Stimulated activated CD4-positive, alpha-beta T cell treated with anti-CD3 and anti-CD28 coated beads, Interleukin-1b, Interleukin-23, amount 100 ng/mL, for 1 hour (primary cell): ENCODE measurements around the gene FHDC1.

ENCODE experiments used
- DNase-seq, 2 donors: peaks; one replicate each; pipeline ENCODE4 v3.0.0-alpha.2; 2020; ENCODE audit warnings: low read depth in 2 of 2

Gene FHDC1

DNA sequence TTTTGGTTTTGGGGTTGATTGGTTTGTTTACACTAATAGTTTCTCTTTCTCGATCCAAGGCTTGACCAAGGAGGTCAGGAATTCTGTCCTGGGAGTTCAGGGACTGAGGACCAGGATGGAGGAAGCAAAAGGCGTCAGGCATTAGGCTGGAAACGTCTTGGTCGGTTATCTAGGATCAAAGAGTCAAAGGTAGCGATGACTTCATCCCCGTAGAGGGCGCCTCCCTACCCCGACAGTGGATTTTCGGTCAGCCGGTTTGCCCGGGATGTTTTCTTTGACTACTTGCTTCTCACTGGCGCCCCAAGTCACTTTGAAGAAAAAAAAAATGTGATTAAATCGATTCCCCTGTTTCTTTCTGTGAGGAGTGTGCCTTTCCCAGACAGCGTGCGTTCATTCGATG, 980 bp upstream of the FHDC1 start:
- DNase-seq: no peak

DNA sequence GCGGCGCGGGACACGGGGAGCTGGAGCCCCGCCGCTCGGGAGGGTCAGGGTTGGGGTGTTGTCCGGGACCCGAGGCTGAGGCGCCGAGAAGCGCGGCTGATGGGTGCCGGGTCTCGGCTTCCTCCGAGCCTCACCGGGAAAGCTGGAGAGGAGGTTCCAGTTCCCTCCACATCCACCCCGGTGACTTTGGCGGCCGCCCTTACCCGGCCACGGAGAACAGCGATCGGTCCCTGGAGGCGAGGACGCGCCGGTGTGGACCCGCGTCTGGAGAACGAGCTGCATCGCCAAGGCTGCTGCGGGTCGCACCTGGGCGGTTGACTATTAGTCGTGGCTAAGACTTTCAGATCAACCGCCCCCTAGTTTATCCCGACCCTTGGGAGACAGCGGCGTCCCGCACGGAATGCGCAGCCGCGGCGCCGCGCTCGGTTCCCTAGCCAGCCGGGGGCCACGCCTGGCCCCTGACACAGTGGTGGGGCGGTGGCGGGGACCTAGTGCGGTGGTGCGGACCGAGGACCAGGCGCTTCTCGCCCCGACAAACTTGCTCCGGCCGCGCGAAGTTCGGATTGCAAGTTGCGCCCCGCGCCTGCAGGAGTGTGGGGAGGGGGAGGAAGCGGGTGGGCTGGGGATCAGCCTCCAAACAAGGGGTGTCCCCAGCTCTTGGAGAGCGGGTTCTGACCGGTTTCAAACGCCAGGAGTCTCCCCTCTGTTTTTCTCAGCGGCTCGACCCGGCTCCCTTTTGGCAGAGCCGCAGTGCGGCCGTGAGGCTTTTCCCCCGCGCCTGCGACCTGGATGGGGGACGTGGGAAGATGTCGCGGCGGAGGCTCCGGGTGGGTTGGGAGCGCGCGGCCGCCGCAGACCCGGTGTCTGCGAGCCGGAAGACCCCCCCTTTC, 568 bp downstream of the FHDC1 start:
- no peak for DNase-seq

DNA sequence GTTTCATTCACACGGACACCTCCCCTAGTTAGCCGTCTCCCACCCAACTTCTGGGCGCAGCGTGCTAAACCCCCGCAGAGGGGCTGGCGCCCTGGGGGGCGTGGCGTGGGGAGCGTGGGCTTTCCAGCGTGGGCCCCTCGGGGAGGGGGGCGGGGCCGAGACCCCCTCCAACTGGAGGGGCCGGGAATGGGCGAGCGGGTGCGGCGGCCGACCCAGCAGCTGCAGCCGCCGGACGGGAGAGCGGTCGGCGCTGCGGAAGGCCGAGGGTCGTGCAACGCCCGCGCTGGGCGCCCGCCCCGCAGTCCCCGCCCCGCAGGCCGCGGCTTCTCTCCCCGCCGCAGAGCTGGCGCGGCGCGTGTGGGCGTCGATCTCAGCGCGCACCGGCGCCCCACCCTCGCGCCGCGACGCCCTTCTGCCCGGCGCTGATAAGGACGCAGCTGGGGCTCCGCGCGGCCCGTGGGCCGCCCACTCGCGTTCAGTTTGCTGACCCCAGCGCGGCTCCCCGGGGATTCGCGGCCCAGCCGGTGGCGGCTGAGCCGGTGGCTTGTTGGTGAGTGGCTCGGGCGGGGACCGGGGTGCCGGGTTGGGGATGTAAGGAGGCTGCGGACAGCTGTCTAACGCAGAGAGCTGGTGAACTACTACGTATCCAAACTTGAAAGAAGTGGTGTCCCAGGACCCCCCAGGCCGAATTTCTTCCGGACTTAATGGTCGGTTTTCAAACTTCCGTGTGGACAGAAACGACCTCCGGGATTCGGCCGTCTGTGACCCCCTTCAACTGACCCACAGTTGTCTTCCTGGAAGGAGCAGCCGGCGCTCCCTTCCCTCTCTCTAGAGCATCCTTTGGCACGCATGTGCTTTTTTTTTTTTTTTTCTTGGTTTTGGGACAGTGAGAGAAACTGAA, 1.5 kb downstream of the FHDC1 start:
- DNase-seq: no peak

DNA sequence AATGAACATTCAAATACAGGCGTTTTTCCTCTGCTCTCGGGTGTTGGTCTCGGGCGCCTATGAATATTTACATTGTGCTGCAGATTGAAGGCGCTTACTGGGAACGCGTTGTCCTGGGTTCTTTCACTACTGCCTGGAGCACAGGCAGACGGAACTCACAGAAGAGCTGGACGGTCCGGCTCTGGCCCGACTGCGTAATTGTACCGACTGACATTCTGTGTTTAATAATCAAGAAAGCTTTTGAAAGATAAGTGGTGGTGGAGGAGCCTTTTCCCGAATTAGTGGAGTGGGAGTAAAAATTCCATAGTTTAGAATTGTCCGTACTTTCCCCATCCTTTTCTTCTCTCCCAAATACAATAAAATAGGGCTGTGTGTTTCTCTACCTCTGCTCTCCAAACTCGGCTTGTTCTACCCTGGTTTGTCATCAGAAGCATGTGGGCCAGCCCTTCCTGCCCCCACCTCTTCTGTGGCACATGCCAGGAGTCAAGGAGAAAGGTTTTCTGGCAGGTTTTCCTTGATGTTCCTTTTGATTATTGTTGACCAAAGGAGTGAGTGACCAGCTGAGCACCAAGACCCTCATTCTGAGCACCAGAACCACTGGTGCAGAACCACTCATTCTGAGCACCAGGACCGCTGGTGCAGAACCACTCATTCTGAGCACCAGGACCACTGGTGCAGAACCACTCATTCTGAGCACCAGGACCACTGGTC, 2.3 kb downstream of the FHDC1 start:
- no peak for DNase-seq

DNA sequence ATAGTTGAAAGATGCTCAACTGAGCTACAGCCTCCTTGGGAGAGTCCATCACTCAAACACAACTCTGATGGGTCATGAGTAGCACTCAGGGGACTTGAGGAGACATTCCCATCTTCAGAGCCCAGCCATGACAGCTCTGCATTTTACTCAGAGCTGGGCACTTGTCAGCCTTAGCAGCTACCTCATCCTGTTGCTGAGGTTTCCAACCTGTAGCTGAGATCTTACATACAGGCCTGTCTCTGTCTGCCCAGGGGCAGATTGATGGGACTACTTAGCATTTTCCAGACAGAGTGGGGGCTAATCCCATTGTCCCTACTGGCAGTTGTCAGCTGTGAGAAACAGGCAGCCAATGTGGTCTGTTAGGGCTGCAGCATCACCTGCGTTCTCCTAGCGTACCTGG, 3.5 kb downstream of the FHDC1 start:
- DNase-seq: no peak

DNA sequence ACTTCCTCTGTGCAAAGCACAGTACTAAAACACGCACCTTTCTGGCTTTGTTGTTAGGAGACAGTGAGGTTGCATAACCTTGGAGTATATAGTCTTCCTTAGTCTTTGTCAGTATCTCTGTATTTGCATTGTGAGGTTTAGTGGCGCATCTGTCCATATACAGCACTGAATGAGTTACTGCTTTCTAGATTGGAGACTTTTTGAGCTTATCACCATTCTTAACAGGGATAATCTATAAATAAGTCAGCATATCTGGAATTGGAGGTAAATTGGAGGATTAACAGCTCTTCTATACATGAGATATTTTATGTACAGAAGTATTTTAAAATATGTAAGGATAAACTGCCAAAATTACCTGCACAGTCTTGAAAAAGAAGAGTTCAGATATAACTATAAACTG, 4.3 kb downstream of the FHDC1 start:
- no peak for DNase-seq

DNA sequence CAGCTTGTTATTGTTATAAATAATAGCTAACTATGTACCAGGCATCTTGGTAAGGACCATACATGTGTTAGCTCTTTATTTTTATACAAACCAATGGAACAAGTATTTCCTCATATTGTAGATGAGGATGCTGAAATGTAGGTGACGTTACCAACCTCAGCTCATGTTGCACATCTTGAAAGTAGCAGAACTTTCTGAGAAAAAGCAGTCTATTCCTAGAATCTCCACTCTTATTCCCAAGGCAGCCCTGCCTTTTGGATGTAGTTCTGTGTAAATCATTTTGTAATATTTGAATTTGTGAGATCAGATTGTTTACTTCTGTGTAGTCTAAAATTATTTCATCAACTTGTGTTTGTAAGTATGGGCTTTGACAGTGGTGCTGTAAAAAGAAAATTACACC, 5.3 kb downstream of the FHDC1 start:
- no peak for DNase-seq

DNA sequence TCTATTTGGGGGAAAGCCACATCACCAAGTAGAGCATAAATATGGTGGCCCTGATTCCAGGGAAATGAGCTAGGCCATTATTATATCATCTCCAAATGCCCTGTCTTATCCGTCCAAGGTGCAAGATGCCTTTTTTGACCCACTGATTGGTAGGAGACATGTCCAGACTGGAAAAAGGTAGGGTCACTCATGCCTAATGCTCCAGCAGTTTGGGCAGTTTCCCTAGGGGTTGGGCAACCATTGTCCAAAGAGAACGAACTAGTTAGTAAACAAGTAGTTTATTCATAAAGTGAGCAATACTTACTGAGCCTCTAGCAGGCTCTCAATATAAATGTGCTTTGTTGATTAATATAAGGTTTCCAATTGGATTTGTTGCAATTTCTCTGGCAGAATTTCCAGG, 6.2 kb downstream of the FHDC1 start:
- no peak for DNase-seq

DNA sequence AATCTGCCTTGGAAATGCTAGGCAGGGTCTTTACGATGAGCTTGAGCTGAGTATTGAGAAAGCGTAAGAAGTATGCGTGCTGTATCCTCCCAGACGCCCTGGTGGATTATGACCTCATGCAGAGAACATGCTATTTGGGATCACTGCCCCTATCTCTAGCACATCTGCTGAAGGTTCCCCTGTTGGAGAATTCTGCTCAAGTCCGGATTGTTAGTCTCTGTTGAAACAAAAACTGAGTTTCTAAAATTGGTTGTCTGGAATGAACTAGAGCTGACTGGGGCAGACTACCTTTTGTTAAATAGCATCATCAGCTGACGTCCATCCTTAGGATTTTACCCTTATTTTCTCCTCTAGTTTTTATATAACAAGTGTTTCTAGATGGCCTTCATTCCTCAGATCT, 7.5 kb downstream of the FHDC1 start:
- DNase-seq: no peak

DNA sequence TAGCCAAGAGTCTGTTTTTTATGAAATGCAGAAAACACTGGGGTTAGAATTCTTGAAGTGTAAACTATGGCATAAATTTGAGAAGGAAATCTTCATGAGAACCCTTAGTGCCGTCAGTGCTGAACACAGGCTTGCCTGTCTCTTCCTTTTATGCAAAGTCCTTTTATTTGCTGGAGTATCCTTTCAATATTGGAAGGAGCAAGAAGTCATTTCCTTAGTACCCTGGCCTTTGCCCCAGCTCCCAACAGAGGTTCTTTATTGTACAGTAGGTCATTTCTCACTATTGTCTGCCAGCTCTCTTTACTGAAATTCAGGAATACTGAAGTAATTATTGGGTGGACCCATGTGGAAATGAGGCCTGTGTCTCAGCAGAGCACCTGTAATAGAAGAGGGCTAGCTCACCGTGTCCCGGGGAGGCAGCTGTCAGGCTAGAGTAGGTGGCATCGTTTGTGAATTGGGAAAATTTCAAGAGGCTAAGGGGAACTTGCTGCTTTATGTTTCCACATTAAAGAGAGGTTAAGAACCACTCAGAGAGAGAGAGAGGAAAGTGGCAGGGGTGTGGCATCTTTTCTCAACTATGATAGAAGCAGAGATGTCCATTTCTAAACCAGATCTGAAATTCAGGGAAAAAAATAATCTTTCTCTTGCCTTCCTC, 8.7 kb downstream of the FHDC1 start:
- no peak for DNase-seq

DNA sequence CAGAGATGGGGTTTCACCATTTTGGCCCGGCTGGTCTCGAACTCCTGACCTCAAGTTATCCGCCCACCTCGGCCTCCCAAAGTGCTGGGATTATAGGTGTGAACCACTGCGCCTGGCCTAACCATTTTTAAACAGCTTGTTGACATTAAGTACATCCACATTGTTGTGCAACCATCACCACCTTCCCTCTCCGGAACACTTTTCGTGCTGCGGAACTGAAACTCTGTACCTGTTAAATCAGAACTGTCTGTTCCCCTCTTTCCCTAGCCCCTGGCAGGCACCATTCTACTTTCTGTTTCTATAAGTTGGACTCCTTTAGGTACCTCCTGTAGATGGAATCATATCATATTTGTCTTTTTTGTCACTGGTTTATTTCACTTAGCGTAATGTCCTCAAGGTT, 9.5 kb downstream of the FHDC1 start:
- no peak for DNase-seq

DNA sequence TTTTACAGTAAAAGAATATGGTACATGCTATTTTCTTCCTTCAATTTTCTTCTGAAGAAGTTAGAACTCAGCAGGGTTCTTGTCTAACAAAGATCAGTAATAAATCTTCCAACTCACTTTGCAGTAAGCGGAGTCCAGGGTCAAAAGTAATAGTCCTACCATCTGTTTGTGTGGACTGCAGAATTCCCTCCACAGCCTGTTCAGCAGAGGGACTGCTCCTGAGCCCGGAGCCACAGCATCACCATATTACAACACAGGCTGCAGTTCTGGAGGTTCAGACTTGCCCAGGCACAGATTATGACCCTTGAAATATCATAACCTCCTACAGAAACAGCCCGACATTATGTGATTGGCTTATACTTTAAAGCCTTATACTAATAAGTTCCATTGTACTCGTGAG, 10.3 kb downstream of the FHDC1 start:
- no peak for DNase-seq

DNA sequence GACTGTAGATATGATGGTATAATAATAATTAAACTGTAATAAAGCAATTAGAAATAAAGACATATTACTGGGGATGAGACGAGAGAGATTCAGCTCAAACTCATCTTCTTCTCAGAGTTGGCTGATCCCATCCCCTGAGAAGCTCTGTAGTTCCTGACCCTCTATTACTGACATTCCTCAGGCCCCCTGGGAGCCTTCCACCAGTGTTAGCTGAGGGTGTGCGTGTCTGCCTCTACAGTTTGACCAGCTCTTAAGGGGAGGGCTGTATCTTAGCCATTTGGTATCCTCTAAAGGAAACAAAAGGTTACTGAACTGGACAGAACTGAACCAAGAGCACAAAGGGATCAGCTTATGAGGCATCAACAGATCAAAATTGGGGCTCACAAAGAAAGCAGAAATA, 11.2 kb downstream of the FHDC1 start:
- no peak for DNase-seq

DNA sequence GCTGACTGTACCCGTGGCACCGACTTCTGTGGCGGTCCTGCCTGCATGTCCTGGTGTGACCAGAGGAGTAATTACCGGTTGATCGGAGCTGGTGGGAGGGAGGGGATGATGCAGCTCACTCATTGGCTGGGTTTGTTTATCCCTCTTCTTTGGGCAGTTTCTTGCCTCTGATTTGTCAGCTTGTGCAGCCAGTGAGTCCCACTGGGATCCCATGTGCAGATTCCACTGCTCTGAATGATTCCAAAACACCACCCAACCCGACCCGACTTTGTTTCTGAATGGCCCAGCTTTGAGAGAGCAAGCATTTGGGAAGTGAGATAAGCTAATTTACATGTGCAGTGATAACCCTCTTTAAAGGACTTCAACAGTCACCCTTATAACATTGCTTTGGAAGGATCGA, 13.8 kb downstream of the FHDC1 start:
- DNase-seq: no peak

DNA sequence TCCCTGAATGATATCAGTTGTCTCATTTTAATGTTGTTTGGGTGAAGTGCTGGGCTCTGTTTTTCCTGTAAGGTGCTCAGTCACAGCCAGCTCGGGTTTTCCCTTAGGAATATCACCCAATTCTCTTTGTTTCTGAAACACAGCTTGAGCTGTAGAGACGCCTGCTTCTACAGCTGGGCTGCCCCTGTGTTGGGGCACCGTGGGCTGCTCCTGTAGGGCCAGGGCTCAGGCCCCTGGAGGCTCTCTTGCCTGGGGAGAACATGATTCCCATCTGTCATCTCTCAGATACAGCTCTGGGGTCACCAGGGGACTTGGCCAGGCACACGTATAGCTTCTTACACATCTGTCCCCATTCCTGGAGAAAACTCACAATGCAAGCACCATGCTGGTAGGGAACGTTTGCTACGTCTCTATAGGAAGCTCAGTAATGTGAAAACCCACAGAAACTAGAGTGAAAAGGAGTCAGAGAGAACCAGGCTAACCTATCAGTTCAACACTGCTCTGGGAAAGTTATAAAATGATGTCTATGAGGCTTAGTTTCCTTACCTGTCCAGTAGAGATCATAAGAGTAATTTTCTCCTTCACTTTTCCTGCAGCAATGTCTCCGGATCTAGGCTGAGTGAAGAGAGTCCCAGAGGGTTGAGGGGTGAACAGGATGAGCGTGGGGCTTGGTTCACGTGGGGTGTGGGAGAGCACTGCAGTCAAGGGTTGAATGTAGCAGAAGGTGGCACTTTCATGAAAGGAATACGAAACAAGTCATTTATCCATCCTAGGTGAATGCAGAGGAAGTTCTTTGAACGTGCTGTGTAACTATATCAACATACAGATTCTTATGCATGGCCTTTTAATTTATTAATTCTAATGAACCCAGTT, 14.5 kb downstream of the FHDC1 start:
- no peak for DNase-seq

DNA sequence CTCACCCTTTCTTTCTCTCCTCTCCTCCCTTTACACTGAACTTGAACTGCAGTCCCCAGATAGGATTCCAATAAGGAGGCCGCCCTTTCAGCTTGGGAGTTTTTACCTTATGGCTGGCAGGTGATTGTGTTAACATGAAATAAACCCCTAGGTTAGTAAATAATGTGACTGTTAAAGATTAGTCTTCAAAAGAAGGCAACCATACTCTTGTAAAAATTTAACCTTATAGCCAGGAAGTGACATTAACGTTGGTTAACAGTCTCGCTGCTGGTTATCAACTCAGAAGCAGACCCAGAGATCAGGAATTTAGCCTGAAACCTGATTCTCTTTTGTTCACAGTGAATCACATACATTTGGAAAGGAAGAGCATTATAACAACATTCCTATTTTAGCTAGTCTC, 15.2 kb downstream of the FHDC1 start:
- DNase-seq: no peak

DNA sequence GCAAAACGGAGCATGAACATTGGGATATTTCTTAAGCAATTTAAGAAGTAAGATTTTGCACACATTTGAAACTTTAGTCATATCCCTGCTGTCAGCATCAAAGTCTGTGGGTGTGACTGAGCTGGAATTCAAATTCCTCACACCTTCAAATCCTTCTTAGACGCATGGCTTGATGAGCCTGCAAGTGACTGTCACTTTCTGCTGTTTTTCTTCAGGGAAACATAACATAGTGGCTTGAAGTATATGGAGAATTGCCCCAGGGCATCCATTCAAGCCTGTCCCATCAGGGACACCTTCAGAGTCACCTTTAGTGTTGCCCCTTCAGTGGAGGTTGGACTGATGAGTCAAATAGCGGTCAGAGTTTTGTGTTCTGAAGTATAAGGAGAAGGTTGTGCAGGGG, 17.4 kb downstream of the FHDC1 start:
- DNase-seq: no peak

DNA sequence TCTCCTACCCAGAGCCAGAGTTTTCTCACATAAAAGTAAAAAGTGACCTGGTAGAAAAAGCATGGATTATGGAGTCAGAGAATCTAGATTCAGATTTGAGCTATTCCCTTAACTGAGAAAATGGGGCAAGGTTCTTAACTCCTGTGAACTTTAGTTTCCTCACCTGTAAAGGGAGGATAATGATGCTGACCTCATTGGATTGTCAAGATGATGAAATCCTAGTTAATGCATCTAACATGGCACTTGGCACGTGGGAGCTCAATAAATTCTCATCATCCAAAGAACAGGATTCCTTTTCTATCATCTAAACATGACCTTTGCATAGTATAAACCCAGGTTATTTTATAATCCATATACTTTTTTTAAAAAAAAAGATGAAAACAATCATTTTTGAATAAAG, 18.6 kb downstream of the FHDC1 start:
- no peak for DNase-seq

DNA sequence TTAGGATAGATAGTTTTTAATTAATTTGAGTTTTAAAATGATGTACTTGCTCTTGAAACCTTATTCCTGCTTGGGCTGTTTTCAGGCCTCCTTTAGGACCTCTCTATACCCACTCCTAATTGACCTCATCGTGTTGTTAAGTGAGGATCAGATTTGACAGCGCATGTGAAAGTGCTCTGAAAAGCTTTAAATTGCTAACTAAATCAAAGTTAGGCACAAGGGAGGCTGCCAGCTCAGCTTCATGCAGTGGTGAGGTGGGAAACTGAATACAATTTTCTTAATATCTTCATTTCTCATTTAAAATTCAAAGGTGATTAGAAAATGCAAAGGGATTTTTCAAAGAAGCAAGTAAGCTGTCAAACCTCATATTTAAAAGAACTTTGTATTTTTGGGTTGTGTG, 20.0 kb downstream of the FHDC1 start:
- no peak for DNase-seq

DNA sequence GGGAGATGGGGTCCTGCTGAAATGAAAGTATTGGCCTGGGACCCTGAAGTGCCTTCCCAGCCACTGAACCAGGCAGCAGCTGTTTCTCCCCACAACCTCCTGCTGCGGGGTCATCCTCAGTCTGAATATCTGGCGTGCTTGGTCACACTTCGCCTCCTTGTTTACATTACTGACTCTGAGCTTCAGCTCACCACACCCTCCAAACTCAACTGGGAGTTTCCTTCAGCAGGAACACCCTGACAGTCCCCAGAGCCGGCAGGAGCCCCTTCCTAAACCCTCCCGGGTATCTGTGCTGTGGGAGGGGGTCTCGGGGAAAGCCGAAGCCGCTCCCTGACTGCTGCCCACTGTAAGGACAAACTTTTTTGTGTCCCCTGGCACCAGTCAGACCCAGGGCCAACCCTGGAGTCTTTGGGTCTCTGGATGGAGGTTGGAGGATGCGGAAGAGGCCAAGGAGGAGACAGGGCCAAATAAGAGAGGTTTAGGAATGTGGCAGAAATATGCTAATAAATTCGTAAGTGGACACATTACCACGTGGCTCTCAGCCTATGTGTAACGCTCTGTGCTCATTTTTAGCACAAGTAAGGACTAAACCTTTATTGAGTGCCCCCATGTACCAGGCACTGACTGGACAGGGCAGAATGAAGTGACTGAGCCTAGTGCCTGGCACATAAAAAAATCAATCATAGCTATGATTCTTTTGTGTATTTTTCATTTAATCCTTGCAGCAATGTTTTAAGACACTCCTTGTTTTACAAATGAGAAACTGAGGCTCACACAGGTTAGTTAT, 20.7 kb downstream of the FHDC1 start:
- DNase-seq: no peak
